ENCODE results near the gene GUCY2C.

GRCh38 chr12:14700935-14701334 lies 4.5 kb upstream of the GUCY2C start:
- TF ChIP-seq, protein P1, sequence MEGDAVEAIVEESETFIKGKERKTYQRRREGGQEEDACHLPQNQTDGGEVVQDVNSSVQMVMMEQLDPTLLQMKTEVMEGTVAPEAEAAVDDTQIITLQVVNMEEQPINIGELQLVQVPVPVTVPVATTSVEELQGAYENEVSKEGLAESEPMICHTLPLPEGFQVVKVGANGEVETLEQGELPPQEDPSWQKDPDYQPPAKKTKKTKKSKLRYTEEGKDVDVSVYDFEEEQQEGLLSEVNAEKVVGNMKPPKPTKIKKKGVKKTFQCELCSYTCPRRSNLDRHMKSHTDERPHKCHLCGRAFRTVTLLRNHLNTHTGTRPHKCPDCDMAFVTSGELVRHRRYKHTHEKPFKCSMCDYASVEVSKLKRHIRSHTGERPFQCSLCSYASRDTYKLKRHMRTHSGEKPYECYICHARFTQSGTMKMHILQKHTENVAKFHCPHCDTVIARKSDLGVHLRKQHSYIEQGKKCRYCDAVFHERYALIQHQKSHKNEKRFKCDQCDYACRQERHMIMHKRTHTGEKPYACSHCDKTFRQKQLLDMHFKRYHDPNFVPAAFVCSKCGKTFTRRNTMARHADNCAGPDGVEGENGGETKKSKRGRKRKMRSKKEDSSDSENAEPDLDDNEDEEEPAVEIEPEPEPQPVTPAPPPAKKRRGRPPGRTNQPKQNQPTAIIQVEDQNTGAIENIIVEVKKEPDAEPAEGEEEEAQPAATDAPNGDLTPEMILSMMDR (conservative IDR thresholded peaks at IDR 0.05; ENCODE audit: low read length) = no peak
- TF ChIP-seq EZH2phosphoT487 (IDR thresholded peaks at IDR 0.05; ENCODE audit: borderline replicate concordance, low read depth, low read length) = no peak
